ENCODE measurements around the gene MSH2.

Gene MSH2

DNA sequence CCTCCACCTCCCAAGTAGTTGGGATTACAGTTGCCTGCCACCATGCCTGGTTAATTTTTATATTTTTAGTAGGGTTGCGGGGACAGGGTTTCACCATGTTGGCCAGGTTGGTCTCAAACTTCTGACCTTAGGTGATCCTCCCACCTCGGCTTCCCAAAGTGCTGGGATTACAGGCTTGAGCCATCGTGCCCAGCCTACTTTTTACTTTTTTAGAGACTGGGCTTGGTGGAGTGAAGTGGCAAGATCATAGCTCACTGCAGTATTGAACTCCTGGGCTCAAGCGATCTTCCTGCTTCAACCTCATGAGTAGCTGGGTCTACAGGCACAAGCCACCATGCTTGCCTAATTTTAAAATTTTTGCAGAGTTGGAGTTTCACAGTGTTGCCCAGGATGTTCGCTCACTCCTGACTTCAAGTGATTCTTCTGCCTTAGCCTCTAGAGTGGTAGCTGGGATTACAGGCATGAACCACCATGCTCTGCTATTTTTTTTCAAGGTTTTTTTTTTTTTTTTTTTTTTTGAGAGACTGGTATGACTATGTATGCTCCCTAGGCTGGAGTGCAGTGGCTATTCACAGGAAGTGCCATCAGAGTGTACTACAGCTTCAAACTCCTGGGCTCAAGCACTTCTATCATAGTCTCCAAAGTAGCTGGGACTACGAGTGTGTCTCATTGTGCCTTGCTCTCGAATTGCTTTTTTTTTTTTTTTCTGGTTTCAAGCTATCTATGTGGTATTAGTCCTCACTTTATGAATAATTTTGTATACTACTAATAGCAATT lies 11.9 kb downstream of the MSH2 start:
- TF ChIP-seq FOXP2 (optimal IDR thresholded peaks at IDR 0.05; ENCODE audit: borderline replicate concordance, extremely low read depth, extremely low read length, insufficient read depth) (no peak), TAF1 (IDR thresholded peaks at IDR 0.05; ENCODE audit: borderline replicate concordance, insufficient read depth, low read length) (no peak), POLR2AphosphoS5 (IDR thresholded peaks at IDR 0.05; ENCODE audit: low read depth, low read length) (no peak), SIN3A (IDR thresholded peaks at IDR 0.05; ENCODE audit: borderline replicate concordance, insufficient read depth, low read length) (no peak)
- TF ChIP-seq, protein P1, sequence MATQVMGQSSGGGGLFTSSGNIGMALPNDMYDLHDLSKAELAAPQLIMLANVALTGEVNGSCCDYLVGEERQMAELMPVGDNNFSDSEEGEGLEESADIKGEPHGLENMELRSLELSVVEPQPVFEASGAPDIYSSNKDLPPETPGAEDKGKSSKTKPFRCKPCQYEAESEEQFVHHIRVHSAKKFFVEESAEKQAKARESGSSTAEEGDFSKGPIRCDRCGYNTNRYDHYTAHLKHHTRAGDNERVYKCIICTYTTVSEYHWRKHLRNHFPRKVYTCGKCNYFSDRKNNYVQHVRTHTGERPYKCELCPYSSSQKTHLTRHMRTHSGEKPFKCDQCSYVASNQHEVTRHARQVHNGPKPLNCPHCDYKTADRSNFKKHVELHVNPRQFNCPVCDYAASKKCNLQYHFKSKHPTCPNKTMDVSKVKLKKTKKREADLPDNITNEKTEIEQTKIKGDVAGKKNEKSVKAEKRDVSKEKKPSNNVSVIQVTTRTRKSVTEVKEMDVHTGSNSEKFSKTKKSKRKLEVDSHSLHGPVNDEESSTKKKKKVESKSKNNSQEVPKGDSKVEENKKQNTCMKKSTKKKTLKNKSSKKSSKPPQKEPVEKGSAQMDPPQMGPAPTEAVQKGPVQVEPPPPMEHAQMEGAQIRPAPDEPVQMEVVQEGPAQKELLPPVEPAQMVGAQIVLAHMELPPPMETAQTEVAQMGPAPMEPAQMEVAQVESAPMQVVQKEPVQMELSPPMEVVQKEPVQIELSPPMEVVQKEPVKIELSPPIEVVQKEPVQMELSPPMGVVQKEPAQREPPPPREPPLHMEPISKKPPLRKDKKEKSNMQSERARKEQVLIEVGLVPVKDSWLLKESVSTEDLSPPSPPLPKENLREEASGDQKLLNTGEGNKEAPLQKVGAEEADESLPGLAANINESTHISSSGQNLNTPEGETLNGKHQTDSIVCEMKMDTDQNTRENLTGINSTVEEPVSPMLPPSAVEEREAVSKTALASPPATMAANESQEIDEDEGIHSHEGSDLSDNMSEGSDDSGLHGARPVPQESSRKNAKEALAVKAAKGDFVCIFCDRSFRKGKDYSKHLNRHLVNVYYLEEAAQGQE (IDR thresholded peaks at IDR 0.05; ENCODE audit: insufficient read depth in 1 of 2, low read depth in 2 of 2, low read length in 2 of 2) = no peak

- TF ChIP-seq POLR2AphosphoS5 (IDR thresholded peaks at IDR 0.05; ENCODE audit: low read depth, low read length) = no peak
- TF ChIP-seq FOXP2 (optimal IDR thresholded peaks at IDR 0.05; ENCODE audit: borderline replicate concordance, extremely low read depth, extremely low read length, insufficient read depth) = no peak
- no peak for TF ChIP-seq SIN3A (IDR thresholded peaks at IDR 0.05; ENCODE audit: borderline replicate concordance, insufficient read depth, low read length)
- TF ChIP-seq, protein P1 (IDR thresholded peaks at IDR 0.05; ENCODE audit: insufficient read depth in 1 of 2, low read depth in 2 of 2, low read length in 2 of 2) = no peak
- no peak for TF ChIP-seq TAF1 (IDR thresholded peaks at IDR 0.05; ENCODE audit: borderline replicate concordance, insufficient read depth, low read length)
These were observed 17.3 kb downstream of the MSH2 start for GRCh38 chr2:47420214-47420613.

- TF ChIP-seq SIN3A (IDR thresholded peaks at IDR 0.05; ENCODE audit: borderline replicate concordance, insufficient read depth, low read length) = no peak
- no peak for TF ChIP-seq POLR2AphosphoS5 (IDR thresholded peaks at IDR 0.05; ENCODE audit: low read depth, low read length)
These were observed 19.1 kb downstream of the MSH2 start for GRCh38 chr2:47422016-47422415.

- no peak for TF ChIP-seq FOXP2 (optimal IDR thresholded peaks at IDR 0.05; ENCODE audit: borderline replicate concordance, extremely low read depth, extremely low read length, insufficient read depth)
- TF ChIP-seq, protein P1 (IDR thresholded peaks at IDR 0.05; ENCODE audit: insufficient read depth in 1 of 2, low read depth in 2 of 2, low read length in 2 of 2) = no peak
These were observed 19.6 kb downstream of the MSH2 start for GRCh38 chr2:47422560-47422959.

- TF ChIP-seq FOXP2 (optimal IDR thresholded peaks at IDR 0.05; ENCODE audit: borderline replicate concordance, extremely low read depth, extremely low read length, insufficient read depth) = no peak
- TF ChIP-seq TAF1 (IDR thresholded peaks at IDR 0.05; ENCODE audit: borderline replicate concordance, insufficient read depth, low read length) = no peak
- no peak for TF ChIP-seq SIN3A (IDR thresholded peaks at IDR 0.05; ENCODE audit: borderline replicate concordance, insufficient read depth, low read length)
- no peak for TF ChIP-seq POLR2AphosphoS5 (IDR thresholded peaks at IDR 0.05; ENCODE audit: low read depth, low read length)
- TF ChIP-seq, protein P1 (IDR thresholded peaks at IDR 0.05; ENCODE audit: insufficient read depth in 1 of 2, low read depth in 2 of 2, low read length in 2 of 2) = no peak
These were observed 23.8 kb downstream of the MSH2 start for GRCh38 chr2:47426786-47427185.

Data from PFSK-1 (cell line).